ENCODE results near the gene CENPS. TPM values are rescaled to one million over a fixed set of nuclear protein-coding genes. Genes with fewer than 3 reads are reported as not detected.

The CENPS gene
- total RNA-seq (13.5 TPM), polyA plus RNA-seq (17.2 TPM)
- long read RNA-seq, donor 1, partial matches to known transcripts, result 0 of 3 reads
- long read RNA-seq, donor 1, other reads (novel, unspliced or antisense), result 0 of 3 reads
- long read RNA-seq, donor 2, transcript CENPS-201 (5 exons, 896 nt), result major isoform, 15 of 31 reads
- long read RNA-seq, donor 2, transcript CENPS-204 (5 exons, 914 nt), result minor isoform, 10 of 31 reads
- long read RNA-seq, donor 2, partial matches to known transcripts, result 6 of 31 reads
- long read RNA-seq, donor 2, other reads (novel, unspliced or antisense), result 0 of 31 reads
- long read RNA-seq, donor 3, transcript CENPS-204 (5 exons, 914 nt), result minor isoform, 5 of 29 reads
- long read RNA-seq, donor 3, transcript CENPS-201 (5 exons, 896 nt), result major isoform, 8 of 29 reads
- long read RNA-seq, donor 3, partial matches to known transcripts, result 15 of 29 reads
- long read RNA-seq, donor 3, other reads (novel, unspliced or antisense), result 0 of 29 reads
- long read RNA-seq, donor 4, partial matches to known transcripts, result 0 of 4 reads
- long read RNA-seq, donor 4, other reads (novel, unspliced or antisense), result 0 of 4 reads
- long read RNA-seq, donor 5, transcript CENPS-201 (5 exons, 896 nt), result major isoform, 13 of 20 reads
- long read RNA-seq, donor 5, transcript CENPS-204 (5 exons, 914 nt), result minor isoform, 5 of 20 reads
- long read RNA-seq, donor 5, partial matches to known transcripts, result 0 of 20 reads
- long read RNA-seq, donor 5, other reads (novel, unspliced or antisense), result 0 of 20 reads
- long read RNA-seq, donor 6, transcript CENPS-201 (5 exons, 896 nt), result major isoform, 7 of 10 reads
- long read RNA-seq, donor 6, partial matches to known transcripts, result 0 of 10 reads
- long read RNA-seq, donor 6, other reads (novel, unspliced or antisense), result 0 of 10 reads
- long read RNA-seq, donor 7, transcript CENPS-201 (5 exons, 896 nt), result major isoform, 8 of 12 reads
- long read RNA-seq, donor 7, partial matches to known transcripts, result 0 of 12 reads
- long read RNA-seq, donor 7, other reads (novel, unspliced or antisense), result 0 of 12 reads
- long read RNA-seq, donor 8, partial matches to known transcripts, result 0 of 3 reads
- long read RNA-seq, donor 8, other reads (novel, unspliced or antisense), result 0 of 3 reads
- long read RNA-seq, donor 9, transcript CENPS-201 (5 exons, 896 nt), result major isoform, 6 of 8 reads
- long read RNA-seq, donor 9, partial matches to known transcripts, result 0 of 8 reads
- long read RNA-seq, donor 9, other reads (novel, unspliced or antisense), result 0 of 8 reads
- long read RNA-seq, donor 10, transcript CENPS-201 (5 exons, 896 nt), result major isoform, 11 of 12 reads
- long read RNA-seq, donor 10, partial matches to known transcripts, result 0 of 12 reads
- long read RNA-seq, donor 10, other reads (novel, unspliced or antisense), result 0 of 12 reads

GRCh38 chr1:10430216-10431069, at the start of gene CENPS:
Gene CENPS, plus strand, starts transcription at chr1:10430433. Its CDS starts 85 bp downstream, at chr1:10430518.
- H3K4me3 ChIP-seq (ENCODE audit: low read length in 2 of 2), result peak within 1 kb of the TSS; percentile 84 to 94
- H3K27ac ChIP-seq (ENCODE audit: low read depth in 1 of 2, low read length in 1 of 2), result peak within 1 kb of the TSS; percentile 82 to 86
- DNase-seq (ENCODE audit: low read depth in 6 of 9, low spot score in 9 of 9), result peak; percentile 67 to 95 (median 85)
- H3K9me3 ChIP-seq (ENCODE audit: control insufficient read depth in 2 of 2, insufficient read depth in 1 of 2, low read length in 1 of 2), result peaks cover 0 to 6% of the 10 kb centered on the region in 2 donors
- WGBS, result under 1% methylated on average over 95 of the region's 95 CpGs
- peaks cover 3 to 20% of the 10 kb centered on the region in 2 donors for H3K4me1 ChIP-seq (ENCODE audit: control insufficient read depth in 2 of 2, insufficient read depth in 2 of 2, low read length in 2 of 2)
- H3K27me3 ChIP-seq (ENCODE audit: control insufficient read depth in 2 of 2, insufficient read depth in 1 of 2, low read length in 1 of 2), result no peaks in the 10 kb centered on the region
- H3K36me3 ChIP-seq (ENCODE audit: control insufficient read depth in 2 of 2, insufficient read depth in 2 of 2, low read length in 1 of 2), result peaks cover 0 to 3% of the 10 kb centered on the region in 2 donors

GRCh38 chr1:10380594-10381275, 49.5 kb upstream of the CENPS start:
- peaks cover 0 to 6% of the 10 kb centered on the region in 2 donors for H3K4me1 ChIP-seq (ENCODE audit: control insufficient read depth in 2 of 2, insufficient read depth in 2 of 2, low read length in 2 of 2)
- no peak overlapping the region for H3K4me3 ChIP-seq (ENCODE audit: low read length in 2 of 2)
- H3K9me3 ChIP-seq (ENCODE audit: control insufficient read depth in 2 of 2, insufficient read depth in 1 of 2, low read length in 1 of 2), result no peaks in the 10 kb centered on the region
- WGBS, result 91% methylated on average over 5 of the region's 5 CpGs
- H3K36me3 ChIP-seq (ENCODE audit: control insufficient read depth in 2 of 2, insufficient read depth in 2 of 2, low read length in 1 of 2), result peaks cover 0 to 6% of the 10 kb centered on the region in 2 donors
- no peak for DNase-seq (ENCODE audit: low read depth in 6 of 9, low spot score in 9 of 9)
- no peak overlapping the region for H3K27ac ChIP-seq (ENCODE audit: low read depth in 1 of 2, low read length in 1 of 2)
- H3K27me3 ChIP-seq (ENCODE audit: control insufficient read depth in 2 of 2, insufficient read depth in 1 of 2, low read length in 1 of 2), result no peaks in the 10 kb centered on the region

- Histone ChIP-seq H3K36me3 (ENCODE audit: control insufficient read depth in 2 of 2, insufficient read depth in 2 of 2, low read length in 1 of 2) (no peaks in the 10 kb centered on the region), H3K4me3 (ENCODE audit: low read length in 2 of 2) (no peak overlapping the region), H3K9me3 (ENCODE audit: control insufficient read depth in 2 of 2, insufficient read depth in 1 of 2, low read length in 1 of 2) (no peaks in the 10 kb centered on the region), H3K27ac (ENCODE audit: low read depth in 1 of 2, low read length in 1 of 2) (no peak overlapping the region), H3K4me1 (ENCODE audit: control insufficient read depth in 2 of 2, insufficient read depth in 2 of 2, low read length in 2 of 2) (peaks cover 10 to 17% of the 10 kb centered on the region in 2 donors), H3K27me3 (ENCODE audit: control insufficient read depth in 2 of 2, insufficient read depth in 1 of 2, low read length in 1 of 2) (no peaks in the 10 kb centered on the region)
- 98% methylated on average over 4 of the region's 4 CpGs for WGBS
- DNase-seq (ENCODE audit: low read depth in 6 of 9, low spot score in 9 of 9), result no peak
These were observed 46.6 kb upstream of the CENPS start for GRCh38 chr1:10383630-10384029.

GRCh38 chr1:10384219-10384618, 46.0 kb upstream of the CENPS start:
- Histone ChIP-seq H3K36me3 (ENCODE audit: control insufficient read depth in 2 of 2, insufficient read depth in 2 of 2, low read length in 1 of 2) (no peaks in the 10 kb centered on the region), H3K27ac (ENCODE audit: low read depth in 1 of 2, low read length in 1 of 2) (no peak overlapping the region), H3K4me3 (ENCODE audit: low read length in 2 of 2) (no peak overlapping the region), H3K9me3 (ENCODE audit: control insufficient read depth in 2 of 2, insufficient read depth in 1 of 2, low read length in 1 of 2) (no peaks in the 10 kb centered on the region), H3K27me3 (ENCODE audit: control insufficient read depth in 2 of 2, insufficient read depth in 1 of 2, low read length in 1 of 2) (no peaks in the 10 kb centered on the region), H3K4me1 (ENCODE audit: control insufficient read depth in 2 of 2, insufficient read depth in 2 of 2, low read length in 2 of 2) (peaks cover 12 to 20% of the 10 kb centered on the region in 2 donors)
- 98% methylated on average over 8 of the region's 8 CpGs for WGBS
- no peak for DNase-seq (ENCODE audit: low read depth in 6 of 9, low spot score in 9 of 9)

- DNase-seq (ENCODE audit: low read depth in 6 of 9, low spot score in 9 of 9), result no peak
These were observed 43.2 kb upstream of the CENPS start for GRCh38 chr1:10386761-10387676.

GRCh38 chr1:10387677-10388386, 42.4 kb upstream of the CENPS start:
- 46% methylated on average over 3 of the region's 3 CpGs for whole genome bisulfite sequencing
- Histone ChIP-seq H3K4me1 (ENCODE audit: control insufficient read depth in 2 of 2, insufficient read depth in 2 of 2, low read length in 2 of 2) (peaks cover 12 to 20% of the 10 kb centered on the region in 2 donors), H3K4me3 (ENCODE audit: low read length in 2 of 2) (peak overlapping the region in 1 of 2 donors; percentile 6), H3K27ac (ENCODE audit: low read depth in 1 of 2, low read length in 1 of 2) (peak overlapping the region; percentile 74 to 88), H3K27me3 (ENCODE audit: control insufficient read depth in 2 of 2, insufficient read depth in 1 of 2, low read length in 1 of 2) (no peaks in the 10 kb centered on the region), H3K9me3 (ENCODE audit: control insufficient read depth in 2 of 2, insufficient read depth in 1 of 2, low read length in 1 of 2) (no peaks in the 10 kb centered on the region), H3K36me3 (ENCODE audit: control insufficient read depth in 2 of 2, insufficient read depth in 2 of 2, low read length in 1 of 2) (no peaks in the 10 kb centered on the region)
- peak; percentile 28 to 86 (median 60) for DNase-seq (ENCODE audit: low read depth in 6 of 9, low spot score in 9 of 9)

More at GRCh38 chr1:10386761-10387676, 43.2 kb upstream of the CENPS start:
- Histone ChIP-seq H3K27ac (ENCODE audit: low read depth in 1 of 2, low read length in 1 of 2) (peak overlapping the region in 1 of 2 donors; percentile 88), H3K9me3 (ENCODE audit: control insufficient read depth in 2 of 2, insufficient read depth in 1 of 2, low read length in 1 of 2) (no peaks in the 10 kb centered on the region), H3K36me3 (ENCODE audit: control insufficient read depth in 2 of 2, insufficient read depth in 2 of 2, low read length in 1 of 2) (no peaks in the 10 kb centered on the region), H3K4me1 (ENCODE audit: control insufficient read depth in 2 of 2, insufficient read depth in 2 of 2, low read length in 2 of 2) (peaks cover 12 to 20% of the 10 kb centered on the region in 2 donors), H3K4me3 (ENCODE audit: low read length in 2 of 2) (no peak overlapping the region), H3K27me3 (ENCODE audit: control insufficient read depth in 2 of 2, insufficient read depth in 1 of 2, low read length in 1 of 2) (no peaks in the 10 kb centered on the region)
- 95% methylated on average over 12 of the region's 12 CpGs for WGBS

- peak overlapping the region in 1 of 2 donors; percentile 6 for H3K4me3 ChIP-seq (ENCODE audit: low read length in 2 of 2)
- 52% methylated on average over 3 of the region's 3 CpGs for WGBS
- peak overlapping the region; percentile 74 to 88 for H3K27ac ChIP-seq (ENCODE audit: low read depth in 1 of 2, low read length in 1 of 2)
- H3K4me1 ChIP-seq (ENCODE audit: control insufficient read depth in 2 of 2, insufficient read depth in 2 of 2, low read length in 2 of 2), result peaks cover 12 to 20% of the 10 kb centered on the region in 2 donors
- no peaks in the 10 kb centered on the region for H3K36me3 ChIP-seq (ENCODE audit: control insufficient read depth in 2 of 2, insufficient read depth in 2 of 2, low read length in 1 of 2)
- DNase-seq (ENCODE audit: low read depth in 6 of 9, low spot score in 9 of 9), result no peak
- no peaks in the 10 kb centered on the region for H3K27me3 ChIP-seq (ENCODE audit: control insufficient read depth in 2 of 2, insufficient read depth in 1 of 2, low read length in 1 of 2)
- no peaks in the 10 kb centered on the region for H3K9me3 ChIP-seq (ENCODE audit: control insufficient read depth in 2 of 2, insufficient read depth in 1 of 2, low read length in 1 of 2)
These were observed 41.9 kb upstream of the CENPS start for GRCh38 chr1:10388387-10388715.
